Measurements from ENCODE around the gene REV3L. TPM values are rescaled to one million over a fixed set of nuclear protein-coding genes. Genes with fewer than 3 reads are reported as not detected.
"Not testable (repeated sequence)": the region's sequence is repeated elsewhere in the genome, so short reads cannot be mapped to it uniquely, and the experiment has no call there.

REV3L gene
- polyA plus RNA-seq, 2 of the 4 experiments (the other 2 are of a cell fraction): 4.1 to 12.4 TPM

DNA sequence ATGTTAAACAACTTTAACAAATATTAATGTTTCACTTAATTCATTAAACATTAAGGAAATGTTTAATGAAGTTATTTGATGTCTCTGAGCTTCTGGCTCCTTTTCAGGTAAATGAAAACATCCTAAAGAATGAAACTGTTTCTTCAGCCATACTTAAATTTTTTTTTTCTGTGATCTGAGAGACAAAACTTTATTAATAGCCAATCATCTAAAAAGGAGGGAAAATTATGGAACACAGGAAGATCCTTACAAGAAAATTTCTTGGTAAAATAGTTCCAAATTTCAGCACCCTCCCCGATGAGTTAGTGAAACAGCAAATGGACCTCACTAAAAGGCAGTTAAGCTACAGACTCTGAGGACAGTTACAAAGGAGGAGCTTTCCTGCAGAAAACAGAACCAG is 185.2 kb downstream of the REV3L start:
- no peak for FAIRE-seq
- Histone ChIP-seq H3K4me1 (no peaks in the 10 kb centered on the region), H3K9me3 (no peaks in the 10 kb centered on the region), H3K4me3 (no peak overlapping the region), H3K4me2 (no peak overlapping the region), H3K27ac (no peak overlapping the region)
- ChIA-PET POLR2A (no interaction called here), CTCF (no interaction called here)
- TF ChIP-seq CHD2 (IDR thresholded peaks at IDR 0.05; ENCODE audit: low read length, partially characterized antibody) (no peak), HOXA7 (CRISPR knock-in tag; IDR thresholded peaks at IDR 0.05) (no peak), GATA3 (IDR thresholded peaks at IDR 0.05; ENCODE audit: borderline replicate concordance) (no peak), RCOR1 (IDR thresholded peaks at IDR 0.05; ENCODE audit: low read depth, low read length) (no peak), MAX (IDR thresholded peaks at IDR 0.05) (no peak), ZNF302 (CRISPR knock-in tag; IDR thresholded peaks at IDR 0.05) (no peak), E2F6 (IDR thresholded peaks at IDR 0.05; ENCODE audit: borderline replicate concordance, low read depth) (no peak), CEBPB (IDR thresholded peaks at IDR 0.05) (no peak), PHF8 (IDR thresholded peaks at IDR 0.05; ENCODE audit: borderline replicate concordance, low read depth) (no peak), TP53 (CRISPR knock-in tag; IDR thresholded peaks at IDR 0.05) (no peak), TFCP2L1 (CRISPR knock-in tag; IDR thresholded peaks at IDR 0.05) (no peak), ZSCAN20 (CRISPR knock-in tag; IDR thresholded peaks at IDR 0.05) (no peak)
- no peak for ATAC-seq
- WGBS (ENCODE audit: missing lambda C conversion rate): 88% methylated on average over 1 of the region's 1 CpG
- no peak for DNase-seq (ENCODE audit: low read depth in 1 of 2, low spot score in 1 of 2)

GRCh38 chr6:111294374-111294967 is 188.5 kb downstream of the REV3L start:
- WGBS (ENCODE audit: missing lambda C conversion rate): 92% methylated on average over 6 of the region's 7 CpGs
- H3K4me2 ChIP-seq: no peak overlapping the region
- ATAC-seq: no peak
- ChIA-PET CTCF (interaction anchor here (0.6 kb wide), 1 partner anchor 70 kb away, joined by 3 read pairs; no protein-coding TSS in a partner anchor), POLR2A (no interaction called here)
- no peak for TF ChIP-seq FOSL2 (IDR thresholded peaks at IDR 0.05)
- TF ChIP-seq FOSL2 (CRISPR knock-in tag; IDR thresholded peaks at IDR 0.05): no peak
- TF ChIP-seq MYC (IDR thresholded peaks at IDR 0.05; ENCODE audit: borderline replicate concordance, low read length): no peak
- TF ChIP-seq JUN (IDR thresholded peaks at IDR 0.05): no peak
- TF ChIP-seq, protein P1, sequence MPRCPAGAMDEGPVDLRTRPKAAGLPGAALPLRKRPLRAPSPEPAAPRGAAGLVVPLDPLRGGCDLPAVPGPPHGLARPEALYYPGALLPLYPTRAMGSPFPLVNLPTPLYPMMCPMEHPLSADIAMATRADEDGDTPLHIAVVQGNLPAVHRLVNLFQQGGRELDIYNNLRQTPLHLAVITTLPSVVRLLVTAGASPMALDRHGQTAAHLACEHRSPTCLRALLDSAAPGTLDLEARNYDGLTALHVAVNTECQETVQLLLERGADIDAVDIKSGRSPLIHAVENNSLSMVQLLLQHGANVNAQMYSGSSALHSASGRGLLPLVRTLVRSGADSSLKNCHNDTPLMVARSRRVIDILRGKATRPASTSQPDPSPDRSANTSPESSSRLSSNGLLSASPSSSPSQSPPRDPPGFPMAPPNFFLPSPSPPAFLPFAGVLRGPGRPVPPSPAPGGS (IDR thresholded peaks at IDR 0.05): no peak
- no peak for TF ChIP-seq EHMT2 (IDR thresholded peaks at IDR 0.05; ENCODE audit: low read depth)
- no peak for TF ChIP-seq NR3C1 (IDR thresholded peaks at IDR 0.05)
- no peak for TF ChIP-seq HOXA7 (CRISPR knock-in tag; IDR thresholded peaks at IDR 0.05)
- no peak overlapping the region for H3K27ac ChIP-seq
- H3K4me1 ChIP-seq: no peaks in the 10 kb centered on the region
- FAIRE-seq: no peak
- DNase-seq (ENCODE audit: low read depth in 1 of 2, low spot score in 1 of 2): no peak
- no peak overlapping the region for H3K4me3 ChIP-seq
- no peaks in the 10 kb centered on the region for H3K9me3 ChIP-seq

- ChIA-PET CTCF (interaction anchor here (1.7 kb wide), 2 partner anchors 8 to 33 kb away, joined by 4 to 6 read pairs; a partner anchor contains a TSS), POLR2A (no interaction called here)
- TF ChIP-seq ZNF302 (CRISPR knock-in tag; IDR thresholded peaks at IDR 0.05): no peak
- DNase-seq (ENCODE audit: low read depth in 1 of 2, low spot score in 1 of 2): no peak
- no peak overlapping the region for H3K4me3 ChIP-seq
- no peak overlapping the region for H3K27ac ChIP-seq
- ATAC-seq: peak in 1 of 2 experiments; percentile 47; a peak in 1 of 6 replicates
- H3K4me1 ChIP-seq: no peaks in the 10 kb centered on the region
- 91% methylated on average over 5 of the region's 5 CpGs for WGBS (ENCODE audit: missing lambda C conversion rate)
- H3K4me2 ChIP-seq: no peak overlapping the region
- no peaks in the 10 kb centered on the region for H3K9me3 ChIP-seq
- FAIRE-seq: no peak
Observed at GRCh38 chr6:111291336-111292259, 191.4 kb downstream of the REV3L start.

- H3K4me3 ChIP-seq; H3K4me1 ChIP-seq; POLR2A ChIA-PET; H3K27ac ChIP-seq; ATAC-seq; DNase-seq (ENCODE audit: low read depth in 1 of 2, low spot score in 1 of 2); FAIRE-seq; H3K9me3 ChIP-seq; H3K4me2 ChIP-seq; CTCF ChIA-PET: not testable (repeated sequence)
- 83% methylated on average over 4 of the region's 5 CpGs for WGBS (ENCODE audit: missing lambda C conversion rate)
Observed at GRCh38 chr6:111290689-111291335, 192.2 kb downstream of the REV3L start.

DNA sequence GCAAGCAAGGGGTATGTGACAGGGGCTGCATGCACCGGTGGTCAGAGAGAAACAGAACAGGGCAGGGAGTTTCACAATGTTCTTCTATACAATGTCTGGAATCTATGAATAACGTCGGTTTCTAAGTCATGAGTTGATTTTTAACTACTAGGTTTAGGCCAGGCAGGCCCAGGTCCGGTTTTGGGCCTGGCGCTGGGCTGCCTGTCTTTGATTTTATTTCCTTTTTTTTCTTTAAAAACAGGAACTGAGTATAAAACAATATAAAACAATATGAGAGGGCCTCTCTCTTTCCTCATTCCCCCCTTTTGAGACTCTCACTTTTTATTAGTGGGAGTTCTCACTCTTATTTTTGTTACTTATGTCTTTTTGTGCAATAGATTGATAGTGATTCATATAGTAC is 198.7 kb downstream of the REV3L start:
- ATAC-seq; POLR2A ChIA-PET; H3K4me2 ChIP-seq; H3K4me1 ChIP-seq; H3K4me3 ChIP-seq; H3K27ac ChIP-seq; FAIRE-seq; CTCF ChIA-PET; DNase-seq (ENCODE audit: low read depth in 1 of 2, low spot score in 1 of 2); H3K9me3 ChIP-seq: not testable (repeated sequence)
- WGBS (ENCODE audit: missing lambda C conversion rate): 75% methylated on average over 5 of the region's 5 CpGs

All from A549 (cell line).